Aortic smooth muscle cell (primary cell): ENCODE results near the gene TMCO4. TPM values are rescaled to one million over a fixed set of nuclear protein-coding genes. Genes with fewer than 3 reads are reported as not detected.

Experiments
- total RNA-seq: library from RNA; depleted of rRNA; stranded (reverse); fragments of >200 nt; gene quantifications from 2 replicates; pipeline ENCODE4 v1.2.3, GENCODE V29; 2014

TMCO4 gene
- total RNA-seq = 12.6 and 16.8 TPM in 2 replicates

DNA sequence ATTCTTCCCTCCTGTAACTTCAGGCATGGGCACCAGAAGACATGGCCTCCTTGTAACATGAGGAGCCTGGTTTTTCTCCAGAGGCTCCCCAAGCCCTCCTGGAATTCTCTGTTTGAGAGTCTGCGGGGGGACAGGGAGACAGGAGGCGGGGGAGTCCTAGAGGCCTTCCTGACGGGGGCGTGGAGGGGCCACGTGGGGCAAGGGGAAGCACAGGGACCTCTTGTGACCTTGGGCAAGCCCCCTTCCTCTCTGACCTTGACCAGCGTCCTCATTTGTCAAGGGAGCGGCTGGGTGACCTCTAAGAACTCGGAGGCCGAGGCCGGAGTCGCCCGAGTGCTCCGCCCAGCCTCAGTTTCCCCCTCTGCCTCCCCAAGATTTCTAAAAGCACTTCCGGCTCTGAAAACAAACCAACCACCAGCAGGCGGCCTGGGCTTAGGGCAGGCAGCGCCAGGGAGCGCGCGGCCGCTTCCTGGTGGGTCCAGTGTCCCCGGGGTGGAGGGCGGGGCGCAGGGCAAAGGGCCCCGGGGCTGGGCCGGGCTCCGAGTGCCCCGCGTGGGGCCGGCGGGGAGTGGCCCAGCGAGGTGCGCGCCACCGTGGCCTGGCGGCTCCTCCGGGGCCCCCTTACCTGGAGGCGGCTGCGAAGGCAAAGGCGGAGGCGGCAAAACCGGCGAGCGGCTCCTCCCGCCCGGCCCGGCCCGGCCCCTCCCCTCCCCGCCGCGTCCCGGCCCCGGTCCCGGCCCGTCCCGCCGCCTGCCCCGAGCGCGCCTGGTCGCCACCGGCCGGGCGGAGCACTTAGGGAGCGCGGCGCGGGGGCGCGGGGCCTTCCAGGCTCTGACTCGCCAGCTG is at the start of gene TMCO4:
Gene TMCO4 (minus strand): TSS at position 687 of the 846 bp plus-strand sequence. CDS start 19,158 bp downstream, outside the sequence.

DNA sequence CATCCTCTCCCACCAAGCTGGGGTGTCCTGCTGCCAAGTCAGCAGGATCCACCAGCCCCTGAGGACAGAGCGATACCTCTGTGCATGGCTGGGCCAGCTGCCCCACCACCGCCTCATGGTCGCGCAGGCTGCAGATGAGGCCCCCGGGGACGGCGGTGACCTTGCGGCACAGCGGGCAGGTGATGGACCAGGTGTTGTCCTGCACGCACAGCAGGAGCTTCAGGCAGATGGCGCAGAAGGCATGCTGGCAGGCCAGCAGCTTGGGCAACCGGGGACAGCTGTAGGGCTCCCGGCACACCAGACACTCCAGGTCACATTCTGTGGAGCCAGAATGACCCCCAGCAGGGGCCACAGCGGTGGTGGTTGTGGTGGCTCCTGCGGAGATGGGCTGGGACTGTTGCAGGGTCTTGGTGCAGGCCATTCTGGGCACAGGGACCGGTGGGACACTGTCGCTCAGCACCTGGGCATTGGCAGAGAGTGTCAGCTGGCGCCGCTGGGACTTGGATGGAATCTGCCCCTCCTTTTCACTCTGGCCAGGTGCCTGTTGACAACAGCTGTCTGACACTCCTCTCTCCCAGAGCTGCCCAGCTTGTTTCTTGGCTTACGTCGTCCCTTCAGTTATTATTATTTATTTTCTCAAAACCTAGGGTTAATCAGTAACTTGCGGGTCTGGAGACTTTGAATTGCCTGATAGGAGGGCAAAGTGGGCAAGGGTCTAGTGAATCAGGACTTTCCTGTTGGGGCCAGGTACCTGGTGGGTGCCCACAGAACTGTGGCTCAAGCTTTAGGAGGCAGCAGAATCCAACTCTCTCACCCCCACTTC is 15.2 kb upstream of the TMCO4 start, which contains the start of gene RNF186:
Gene RNF186 (minus strand): TSS at position 603 of the 823 bp plus-strand sequence. CDS start 182 bp downstream, at position 421.

DNA sequence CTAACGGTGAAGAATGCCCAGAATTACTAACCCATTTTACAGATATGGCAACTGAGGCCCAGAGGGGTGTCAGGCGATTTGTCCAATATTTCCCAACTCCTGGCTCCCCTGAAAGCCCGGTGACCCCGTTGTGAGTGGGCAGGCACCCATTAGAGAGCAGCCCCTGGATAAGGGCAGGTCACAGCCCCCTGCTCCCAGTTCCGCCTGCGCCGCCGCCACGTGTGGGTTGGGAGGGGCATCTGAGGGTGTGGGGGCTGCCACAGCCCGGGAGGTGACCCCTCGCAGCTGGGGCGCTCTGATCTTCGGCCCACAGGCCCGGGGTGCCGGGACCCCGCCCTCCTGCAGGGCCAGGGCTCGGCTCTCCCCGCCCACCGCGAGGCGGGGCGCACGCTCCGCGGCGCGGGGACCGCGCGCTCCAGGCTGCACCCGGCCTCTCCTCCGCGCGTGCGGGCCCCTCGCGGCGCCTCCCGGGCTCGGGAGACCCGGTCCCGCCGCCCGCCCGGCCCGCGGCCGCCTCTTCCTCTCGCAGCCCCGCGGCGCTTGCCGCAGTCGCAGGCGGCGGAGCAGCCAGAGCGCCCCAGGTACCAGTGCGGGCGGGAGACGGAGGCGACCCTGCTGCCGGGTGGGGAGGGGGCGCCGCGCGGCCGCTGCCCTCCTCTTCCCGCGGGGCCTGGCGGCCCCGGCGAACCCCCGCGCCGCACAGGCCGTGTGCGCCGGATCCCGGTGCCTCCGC is 135.1 kb downstream of the TMCO4 start, which contains the start of gene HTR6:
Gene HTR6 (plus strand): TSS at position 423 of the 733 bp plus-strand sequence. CDS start 879 bp downstream, outside the sequence.

DNA sequence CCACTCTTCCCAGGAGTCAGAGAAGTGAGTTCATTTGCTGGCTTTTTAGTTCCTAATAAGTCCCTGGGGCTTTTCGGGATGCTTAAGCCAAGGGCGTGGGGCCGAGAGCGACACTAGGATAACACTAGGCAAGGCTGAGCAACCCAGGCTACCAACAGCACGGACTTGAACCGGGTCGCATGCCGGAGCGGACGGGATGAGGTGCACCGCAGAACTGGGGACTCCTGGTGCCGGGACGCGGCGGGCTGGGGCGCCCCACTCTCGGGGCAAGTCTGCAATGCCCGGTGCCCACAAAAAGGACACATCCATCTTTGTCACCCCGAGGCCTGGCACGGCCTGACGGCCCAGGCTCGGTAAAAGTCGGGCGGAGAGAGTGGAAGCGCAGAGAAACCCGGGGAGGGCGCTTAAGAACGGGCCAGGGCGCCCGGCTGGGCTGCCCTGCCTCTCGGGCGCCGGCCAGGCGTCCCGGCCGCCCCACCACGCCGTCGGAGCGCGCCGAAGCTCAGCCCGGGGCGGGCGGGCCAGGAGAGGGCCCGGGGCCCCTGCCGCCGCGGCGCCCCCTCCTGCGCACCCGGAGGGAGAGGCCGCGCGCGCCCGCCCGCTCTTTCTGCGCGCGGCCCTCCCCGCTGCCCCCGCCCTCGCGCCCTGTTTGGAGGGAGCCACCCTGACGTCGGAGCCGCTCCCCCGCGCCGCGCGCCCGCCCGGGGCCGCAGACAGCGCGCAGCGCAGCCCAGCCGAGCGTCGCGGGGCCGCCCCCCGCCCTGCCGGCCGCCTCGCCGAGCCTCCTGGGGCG is 155.9 kb downstream of the TMCO4 start, which contains the start of gene NBL1:
Gene NBL1 (plus strand): TSS at position 710 of the 793 bp plus-strand sequence. CDS start 10,720 bp downstream, outside the sequence.

Other genes with a start within 250 kb of the TMCO4 start
- gene NBL1, start 155.6 kb downstream of the TMCO4 start, total RNA-seq = 343 and 636 TPM in 2 replicates
- 0.06 and 0.13 TPM in 2 replicates for gene HTR6, start 135.0 kb downstream of the TMCO4 start, total RNA-seq
- not detected in 2 replicates for gene RNF186, start 15.4 kb upstream of the TMCO4 start, total RNA-seq
- 4.6 TPM in 2 replicates for gene OTUD3, start 82.5 kb upstream of the TMCO4 start, total RNA-seq
- gene PLA2G2E, start 123.7 kb upstream of the TMCO4 start, total RNA-seq = not detected in 2 replicates
- not detected in 2 replicates for gene PLA2G2A, start 179.7 kb upstream of the TMCO4 start, total RNA-seq